ENCODE measurements around the gene TPTE. TPM values are rescaled to one million over a fixed set of nuclear protein-coding genes. Genes with fewer than 3 reads are reported as not detected.
"Not testable (repeated sequence)": the region's sequence is repeated elsewhere in the genome, so short reads cannot be mapped to it uniquely, and the experiment has no call there.

TPTE gene
- total RNA-seq, 4 donors from 2014 or later, result 0.22 to 0.54 TPM; not detected in 2

GRCh38 chr21:10539956-10540355, 18.6 kb downstream of the TPTE start:
- WGBS, 2 donors, result 65% methylated on average over 3 of the region's 3 CpGs
- no peak overlapping the region for H3K27ac ChIP-seq
- H3K4me1 ChIP-seq, result no peaks in the 10 kb centered on the region
- H3K27me3 ChIP-seq, result no peaks in the 10 kb centered on the region
- H3K4me3 ChIP-seq (replicated peaks in 1 of 3), result no peak overlapping the region
- no peak for DNase-seq
- H3K36me3 ChIP-seq, result no peaks in the 10 kb centered on the region
- intact Hi-C loops (cut with DNase I), result no loop called here
- no peaks in the 10 kb centered on the region for H3K9me3 ChIP-seq
- TF ChIP-seq, protein P1, sequence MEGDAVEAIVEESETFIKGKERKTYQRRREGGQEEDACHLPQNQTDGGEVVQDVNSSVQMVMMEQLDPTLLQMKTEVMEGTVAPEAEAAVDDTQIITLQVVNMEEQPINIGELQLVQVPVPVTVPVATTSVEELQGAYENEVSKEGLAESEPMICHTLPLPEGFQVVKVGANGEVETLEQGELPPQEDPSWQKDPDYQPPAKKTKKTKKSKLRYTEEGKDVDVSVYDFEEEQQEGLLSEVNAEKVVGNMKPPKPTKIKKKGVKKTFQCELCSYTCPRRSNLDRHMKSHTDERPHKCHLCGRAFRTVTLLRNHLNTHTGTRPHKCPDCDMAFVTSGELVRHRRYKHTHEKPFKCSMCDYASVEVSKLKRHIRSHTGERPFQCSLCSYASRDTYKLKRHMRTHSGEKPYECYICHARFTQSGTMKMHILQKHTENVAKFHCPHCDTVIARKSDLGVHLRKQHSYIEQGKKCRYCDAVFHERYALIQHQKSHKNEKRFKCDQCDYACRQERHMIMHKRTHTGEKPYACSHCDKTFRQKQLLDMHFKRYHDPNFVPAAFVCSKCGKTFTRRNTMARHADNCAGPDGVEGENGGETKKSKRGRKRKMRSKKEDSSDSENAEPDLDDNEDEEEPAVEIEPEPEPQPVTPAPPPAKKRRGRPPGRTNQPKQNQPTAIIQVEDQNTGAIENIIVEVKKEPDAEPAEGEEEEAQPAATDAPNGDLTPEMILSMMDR (IDR thresholded peaks at IDR 0.05), result no peak
- TF ChIP-seq POLR2A (IDR thresholded peaks at IDR 0.05), result no peak

DNA sequence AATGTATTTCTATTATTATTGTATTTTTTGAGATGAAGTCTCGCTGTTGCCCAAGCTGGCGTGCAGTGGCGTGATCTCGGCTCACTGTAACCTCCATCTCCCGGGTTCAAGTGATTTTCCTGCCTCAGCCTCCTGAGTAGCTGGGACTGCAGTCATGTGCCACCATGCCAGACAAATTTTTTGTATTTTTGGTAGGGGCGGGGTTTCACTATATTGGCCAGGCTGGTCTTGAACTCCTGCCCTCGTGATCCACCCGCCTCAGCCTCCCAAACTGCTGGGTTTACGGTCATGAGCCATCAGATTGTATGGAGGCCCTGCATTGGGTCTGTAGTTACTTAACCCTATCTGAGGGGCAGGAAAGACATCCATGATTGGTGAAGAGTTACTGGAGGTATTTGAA, 23.0 kb downstream of the TPTE start:
- 77 to 83% methylated on average over 9 of the region's 9 CpGs for WGBS, 2 donors
- H3K27me3 ChIP-seq; H3K4me1 ChIP-seq; H3K36me3 ChIP-seq; H3K27ac ChIP-seq; H3K9me3 ChIP-seq; DNase-seq; H3K4me3 ChIP-seq (replicated peaks in 1 of 3); intact Hi-C loops (cut with DNase I): not testable (repeated sequence)

DNA sequence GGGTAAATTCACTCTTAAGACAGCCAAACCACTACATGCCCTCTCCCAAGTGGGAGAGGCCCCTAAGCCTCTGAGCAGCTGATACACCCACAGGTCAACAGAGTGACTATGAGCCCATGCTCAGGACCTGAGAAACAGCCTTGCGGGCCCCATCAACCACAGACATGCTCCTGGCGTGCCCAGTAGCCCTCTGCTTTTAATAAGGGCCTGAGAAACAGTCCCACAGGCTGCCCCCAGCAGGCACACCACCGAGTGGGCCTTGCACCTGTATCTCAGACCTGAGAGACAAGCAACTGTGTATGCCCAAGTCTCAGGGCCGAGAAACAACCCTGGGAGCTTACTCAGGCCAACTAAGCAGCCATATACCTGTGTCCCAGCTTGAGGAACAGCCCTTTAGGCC, 26.5 kb downstream of the TPTE start:
- H3K27ac ChIP-seq; H3K36me3 ChIP-seq; H3K27me3 ChIP-seq; intact Hi-C loops (cut with DNase I); H3K4me3 ChIP-seq (replicated peaks in 1 of 3); DNase-seq; H3K9me3 ChIP-seq; H3K4me1 ChIP-seq: not testable (repeated sequence)
- 29 to 42% methylated on average over 4 of the region's 4 CpGs for WGBS, 2 donors

GRCh38 chr21:10548331-10548954, 27.1 kb downstream of the TPTE start:
- H3K4me3 ChIP-seq (replicated peaks in 1 of 3); H3K27ac ChIP-seq; H3K27me3 ChIP-seq; H3K4me1 ChIP-seq; intact Hi-C loops (cut with DNase I); H3K9me3 ChIP-seq; H3K36me3 ChIP-seq; DNase-seq: not testable (repeated sequence)
- WGBS, 2 donors, result 76 to 88% methylated on average over 2 of the region's 2 CpGs

DNA sequence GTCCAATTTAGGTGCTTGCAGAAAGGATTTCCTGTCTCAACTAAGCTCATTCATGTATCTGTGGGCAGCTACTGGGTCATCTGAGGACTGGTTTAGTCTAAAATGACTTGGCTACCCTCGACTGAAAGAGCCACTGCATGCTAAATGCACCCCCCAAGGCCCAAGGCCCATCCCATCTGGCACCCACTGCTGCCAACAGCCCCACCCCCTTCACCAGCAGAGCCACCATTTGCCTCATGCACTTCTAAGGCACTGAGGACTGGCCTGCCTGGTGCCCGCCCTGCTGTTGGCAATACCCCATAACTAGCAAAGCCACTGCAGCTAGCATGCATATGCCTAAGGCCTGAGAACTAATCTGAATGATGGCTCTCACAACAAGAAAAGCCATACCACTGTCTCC, 49.4 kb downstream of the TPTE start:
- DNase-seq, result not testable (repeated sequence)
- 45 to 58% methylated on average over 2 of the region's 2 CpGs for WGBS, 2 donors

GRCh38 chr21:10574531-10575310, 53.3 kb downstream of the TPTE start:
- WGBS, 2 donors, result 69 to 71% methylated on average over 16 of the region's 16 CpGs
- intact Hi-C loops (cut with DNase I); H3K36me3 ChIP-seq; H3K27ac ChIP-seq; H3K4me3 ChIP-seq (replicated peaks in 1 of 3); H3K9me3 ChIP-seq; DNase-seq; H3K27me3 ChIP-seq; H3K4me1 ChIP-seq: not testable (repeated sequence)

More for the DNA sequence above, 49.4 kb downstream of the TPTE start:
- H3K4me1 ChIP-seq; H3K36me3 ChIP-seq; intact Hi-C loops (cut with DNase I); H3K4me3 ChIP-seq (replicated peaks in 1 of 3); H3K27me3 ChIP-seq; H3K9me3 ChIP-seq; H3K27ac ChIP-seq: not testable (repeated sequence)

GRCh38 chr21:10575311-10575667, 53.9 kb downstream of the TPTE start:
- no peaks in the 10 kb centered on the region for H3K27me3 ChIP-seq
- no peaks in the 10 kb centered on the region for H3K9me3 ChIP-seq
- intact Hi-C loops (cut with DNase I), result no loop called here
- DNase-seq, result no peak
- no peaks in the 10 kb centered on the region for H3K36me3 ChIP-seq
- no peak overlapping the region for H3K27ac ChIP-seq
- TF ChIP-seq, protein P1 (IDR thresholded peaks at IDR 0.05), result no peak
- TF ChIP-seq POLR2A (IDR thresholded peaks at IDR 0.05), result no peak
- no peak overlapping the region for H3K4me3 ChIP-seq (replicated peaks in 1 of 3)
- H3K4me1 ChIP-seq, result no peaks in the 10 kb centered on the region
- WGBS, 2 donors, result 42 to 58% methylated on average over 2 of the region's 2 CpGs

DNA sequence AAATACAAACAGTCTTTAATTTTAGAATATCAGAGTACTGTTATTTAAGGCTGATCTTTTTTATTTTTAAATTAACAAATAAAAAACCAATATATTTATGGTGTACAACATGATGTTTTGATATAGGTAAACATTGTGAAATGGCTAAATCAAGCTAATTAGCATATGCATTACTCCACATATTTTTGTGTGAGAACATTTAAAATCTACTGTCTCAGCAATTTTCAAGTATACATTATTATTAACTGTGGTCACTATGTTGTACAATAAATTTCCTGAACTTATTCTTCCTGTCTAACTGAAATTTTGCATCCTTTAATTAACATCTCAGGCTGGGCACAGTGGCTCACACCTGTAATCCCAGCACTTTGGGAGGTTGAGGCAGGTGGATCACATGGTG, 57.5 kb downstream of the TPTE start:
- H3K36me3 ChIP-seq; H3K9me3 ChIP-seq; DNase-seq; H3K4me1 ChIP-seq; H3K27ac ChIP-seq; H3K27me3 ChIP-seq; H3K4me3 ChIP-seq (replicated peaks in 1 of 3); intact Hi-C loops (cut with DNase I): not testable (repeated sequence)

GRCh38 chr21:10589115-10589514, 67.7 kb downstream of the TPTE start:
- 0 to 17% methylated on average over 1 of the region's 1 CpG for WGBS, 2 donors
- H3K27me3 ChIP-seq; H3K36me3 ChIP-seq; intact Hi-C loops (cut with DNase I); DNase-seq; H3K27ac ChIP-seq; H3K4me1 ChIP-seq; H3K4me3 ChIP-seq (replicated peaks in 1 of 3); H3K9me3 ChIP-seq: not testable (repeated sequence)

GRCh38 chr21:10607074-10607473, 85.7 kb downstream of the TPTE start:
- H3K4me1 ChIP-seq; H3K4me3 ChIP-seq (replicated peaks in 1 of 3); H3K36me3 ChIP-seq; intact Hi-C loops (cut with DNase I); H3K27me3 ChIP-seq; H3K9me3 ChIP-seq; H3K27ac ChIP-seq; DNase-seq: not testable (repeated sequence)
- 66 to 71% methylated on average over 7 of the region's 7 CpGs for WGBS, 2 donors

GRCh38 chr21:10614285-10614684, 92.9 kb downstream of the TPTE start:
- H3K27ac ChIP-seq; H3K4me1 ChIP-seq; DNase-seq; H3K9me3 ChIP-seq; intact Hi-C loops (cut with DNase I); H3K4me3 ChIP-seq (replicated peaks in 1 of 3); H3K27me3 ChIP-seq; H3K36me3 ChIP-seq: not testable (repeated sequence)
- WGBS, 2 donors, result 74 to 75% methylated on average over 6 of the region's 6 CpGs
